Eye (tissue), 1 donor: ENCODE results near the gene COQ10A.
A peak's percentile ranks its signal among the peaks of the same experiment; 100 is the strongest.
"Not testable (repeated sequence)": the region's sequence is repeated elsewhere in the genome, so short reads cannot be mapped to it uniquely, and the experiment has no call there.

Source experiments
- DNase-seq: peaks from one replicate; pipeline ENCODE4 v3.0.0-alpha.2; 2015

Gene COQ10A

GRCh38 chr12:56244494-56244893, 22.2 kb upstream of the COQ10A start:
- DNase-seq, result no peak

GRCh38 chr12:56247923-56248322, 18.8 kb upstream of the COQ10A start:
- DNase-seq, result no peak

GRCh38 chr12:56248711-56249110, 18.0 kb upstream of the COQ10A start:
- no peak for DNase-seq

- no peak for DNase-seq
These were observed 14.1 kb upstream of the COQ10A start for GRCh38 chr12:56252649-56253048.

GRCh38 chr12:56253091-56253490, 13.7 kb upstream of the COQ10A start:
- DNase-seq, result no peak

GRCh38 chr12:56255671-56256070, 11.1 kb upstream of the COQ10A start:
- no peak for DNase-seq

GRCh38 chr12:56256326-56256960, 10.3 kb upstream of the COQ10A start:
- no peak for DNase-seq

GRCh38 chr12:56257071-56257470, 9.7 kb upstream of the COQ10A start:
- no peak for DNase-seq

- peak; percentile 63 for DNase-seq
These were observed 9.2 kb upstream of the COQ10A start for GRCh38 chr12:56257491-56258067.

GRCh38 chr12:56258068-56258819, 8.5 kb upstream of the COQ10A start, which contains the start of gene ANKRD52:
Gene ANKRD52, minus strand, starts transcription at chr12:56258384. Its CDS starts 115 bp downstream, at chr12:56258269.
- peak; percentile 94 for DNase-seq

- DNase-seq, result no peak
These were observed 7.9 kb upstream of the COQ10A start for GRCh38 chr12:56258820-56259183.

GRCh38 chr12:56260380-56260779, 6.4 kb upstream of the COQ10A start:
- no peak for DNase-seq

- DNase-seq, result no peak
These were observed 5.8 kb upstream of the COQ10A start for GRCh38 chr12:56260921-56261320.

- no peak for DNase-seq
These were observed 5.1 kb upstream of the COQ10A start for GRCh38 chr12:56261503-56262232.

GRCh38 chr12:56262955-56263354, 3.8 kb upstream of the COQ10A start:
- not testable (repeated sequence) for DNase-seq

- not testable (repeated sequence) for DNase-seq
These were observed 562 bp upstream of the COQ10A start for GRCh38 chr12:56266068-56266692.

- no peak for DNase-seq
These were observed 815 bp downstream of the COQ10A start for GRCh38 chr12:56267443-56268071.

GRCh38 chr12:56271031-56271430, 4.3 kb downstream of the COQ10A start:
- no peak for DNase-seq

- DNase-seq, result not testable (repeated sequence)
These were observed 5.7 kb downstream of the COQ10A start for GRCh38 chr12:56272468-56272867.

- DNase-seq, result no peak
These were observed 7.6 kb downstream of the COQ10A start for GRCh38 chr12:56274299-56274698.

GRCh38 chr12:56278905-56279304, 12.2 kb downstream of the COQ10A start:
- DNase-seq, result no peak

- DNase-seq, result no peak
These were observed 14.1 kb downstream of the COQ10A start for GRCh38 chr12:56280849-56281248.
